GM18498 (cell line): ENCODE results near the gene TRABD2B.

ENCODE experiments used
- ATAC-seq: cut with Tn5 transposase; IDR thresholded peaks from one replicate; pipeline ENCODE4 v1.9.1; 2021; ENCODE audit warnings: mild to moderate bottlenecking, moderate library complexity; ENCODE audit not compliant: unreplicated experiment

TRABD2B gene

GRCh38 chr1:47764461-47765046, 232.6 kb downstream of the TRABD2B start:
- ATAC-seq = no peak

- no peak for ATAC-seq
These were observed 233.5 kb downstream of the TRABD2B start for GRCh38 chr1:47763591-47764171.

GRCh38 chr1:47761974-47762373, 235.2 kb downstream of the TRABD2B start:
- ATAC-seq = no peak

- no peak for ATAC-seq
These were observed 235.8 kb downstream of the TRABD2B start for GRCh38 chr1:47761201-47761930.

- no peak for ATAC-seq
These were observed 237.1 kb downstream of the TRABD2B start for GRCh38 chr1:47759936-47760629.

GRCh38 chr1:47759251-47759935, 237.8 kb downstream of the TRABD2B start:
- no peak for ATAC-seq

GRCh38 chr1:47758341-47759250, 238.6 kb downstream of the TRABD2B start:
- no peak for ATAC-seq

- ATAC-seq = no peak
These were observed 239.8 kb downstream of the TRABD2B start for GRCh38 chr1:47757226-47757975.

- no peak for ATAC-seq
These were observed 240.8 kb downstream of the TRABD2B start for GRCh38 chr1:47756411-47756810.

- no peak for ATAC-seq
These were observed 241.2 kb downstream of the TRABD2B start for GRCh38 chr1:47756006-47756405.

GRCh38 chr1:47755101-47755990, 241.8 kb downstream of the TRABD2B start:
- peak; percentile 78 for ATAC-seq

- no peak for ATAC-seq
These were observed 243.0 kb downstream of the TRABD2B start for GRCh38 chr1:47754221-47754620.

GRCh38 chr1:47753808-47754207, 243.4 kb downstream of the TRABD2B start:
- ATAC-seq = no peak

- no peak for ATAC-seq
These were observed 244.6 kb downstream of the TRABD2B start for GRCh38 chr1:47752559-47752958.

- ATAC-seq = no peak
These were observed 245.2 kb downstream of the TRABD2B start for GRCh38 chr1:47751996-47752451.

- ATAC-seq = no peak
These were observed 246.0 kb downstream of the TRABD2B start for GRCh38 chr1:47751193-47751592.

- ATAC-seq = no peak
These were observed 251.2 kb downstream of the TRABD2B start for GRCh38 chr1:47745715-47746609.
